AG04449 (cell line): Measurements from ENCODE around the gene SLX4IP.

ENCODE experiments used
- CTCF ChIA-PET: fragments of 350-600 bp; formaldehyde crosslinking; extraction: SDS; loops from one replicate; lab custom pipeline; 2021; ENCODE audit warnings: antibody characterized with exemption; lab: Yijun Ruan, JAX
- POLR2A ChIA-PET: fragments of 400-600, 350-600 bp; formaldehyde crosslinking; extraction: SDS; loops from one replicate; lab custom pipeline; 2020; ENCODE audit warnings: antibody characterized with exemption, inconsistent platforms; lab: Yijun Ruan, JAX
- DNase-seq: peaks from one replicate; pipeline ENCODE4 v3.0.0-alpha.2; 2010; ENCODE audit warnings: low read depth, low spot score
- H3K4me3 ChIP-seq: 2 replicates; pipeline ENCODE4 v1.5.1; 2011; ENCODE audit warnings: low read depth, mild to moderate bottlenecking, control low read depth, low read length
- TF ChIP-seq, protein P1 (sequence below): IDR thresholded peaks from one replicate; pipeline ENCODE4 v1.5.1; 2011; ENCODE audit warnings: mild to moderate bottlenecking, moderate library complexity, low read length, control low read depth, inconsistent platforms; ENCODE audit not compliant: insufficient read depth; ENCODE audit errors: missing control alignments

The SLX4IP gene

DNA sequence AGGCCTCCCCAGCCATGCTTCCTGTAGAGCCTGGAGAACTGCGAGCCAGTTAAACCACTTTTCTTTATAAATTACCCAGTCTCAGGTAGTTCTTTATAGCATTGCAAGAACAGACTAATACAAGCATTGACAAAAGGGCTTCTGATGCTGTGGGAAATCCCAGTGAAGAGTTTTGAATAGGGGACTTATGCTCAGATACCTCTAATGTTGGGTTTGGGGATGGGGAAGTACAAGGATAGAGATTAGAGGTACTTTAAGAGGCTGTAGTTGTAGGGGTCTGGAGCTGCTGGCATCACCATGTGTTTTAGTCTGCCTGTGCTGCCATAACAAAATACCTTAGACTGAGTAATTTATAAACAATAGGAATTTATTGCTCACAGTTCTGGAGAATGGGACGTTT is 8.8 kb downstream of the SLX4IP start:
- ChIA-PET CTCF (interaction anchor here (1.0 kb wide), 1 partner anchor 17 kb away, joined by 3 read pairs; no protein-coding TSS in a partner anchor), POLR2A (no interaction called here)
- no peak overlapping the region for H3K4me3 ChIP-seq
- no peak for DNase-seq
- TF ChIP-seq, protein P1, sequence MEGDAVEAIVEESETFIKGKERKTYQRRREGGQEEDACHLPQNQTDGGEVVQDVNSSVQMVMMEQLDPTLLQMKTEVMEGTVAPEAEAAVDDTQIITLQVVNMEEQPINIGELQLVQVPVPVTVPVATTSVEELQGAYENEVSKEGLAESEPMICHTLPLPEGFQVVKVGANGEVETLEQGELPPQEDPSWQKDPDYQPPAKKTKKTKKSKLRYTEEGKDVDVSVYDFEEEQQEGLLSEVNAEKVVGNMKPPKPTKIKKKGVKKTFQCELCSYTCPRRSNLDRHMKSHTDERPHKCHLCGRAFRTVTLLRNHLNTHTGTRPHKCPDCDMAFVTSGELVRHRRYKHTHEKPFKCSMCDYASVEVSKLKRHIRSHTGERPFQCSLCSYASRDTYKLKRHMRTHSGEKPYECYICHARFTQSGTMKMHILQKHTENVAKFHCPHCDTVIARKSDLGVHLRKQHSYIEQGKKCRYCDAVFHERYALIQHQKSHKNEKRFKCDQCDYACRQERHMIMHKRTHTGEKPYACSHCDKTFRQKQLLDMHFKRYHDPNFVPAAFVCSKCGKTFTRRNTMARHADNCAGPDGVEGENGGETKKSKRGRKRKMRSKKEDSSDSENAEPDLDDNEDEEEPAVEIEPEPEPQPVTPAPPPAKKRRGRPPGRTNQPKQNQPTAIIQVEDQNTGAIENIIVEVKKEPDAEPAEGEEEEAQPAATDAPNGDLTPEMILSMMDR = no peak

GRCh38 chr20:10445758-10446157 is 10.7 kb downstream of the SLX4IP start:
- TF ChIP-seq, protein P1 = no peak
- no peak overlapping the region for H3K4me3 ChIP-seq
- DNase-seq = no peak
- CTCF ChIA-PET = no interaction called here
- POLR2A ChIA-PET = no interaction called here

DNA sequence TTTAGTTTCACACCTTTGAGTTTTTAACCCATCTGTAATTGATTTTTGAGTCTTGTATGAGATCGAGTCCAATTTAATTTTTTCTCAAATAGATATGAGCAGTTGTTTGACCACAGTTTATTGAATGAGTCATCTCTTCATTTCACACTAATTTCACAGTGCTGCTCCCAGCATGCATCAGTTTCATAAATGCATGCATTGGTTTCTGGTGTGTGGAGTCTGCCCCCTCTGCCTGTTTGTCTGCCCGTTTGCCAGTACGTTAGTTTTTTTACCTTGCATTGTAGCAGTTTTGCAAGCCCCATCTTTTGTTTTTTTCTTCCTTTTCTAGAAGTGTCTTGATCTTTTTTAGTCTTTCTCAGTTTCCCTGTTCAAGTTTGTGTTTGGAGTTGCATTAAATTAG is 11.9 kb downstream of the SLX4IP start:
- DNase-seq = peak; percentile 31
- CTCF ChIA-PET = no interaction called here
- POLR2A ChIA-PET = no interaction called here
- TF ChIP-seq, protein P1 = no peak
- H3K4me3 ChIP-seq = no peak overlapping the region

DNA sequence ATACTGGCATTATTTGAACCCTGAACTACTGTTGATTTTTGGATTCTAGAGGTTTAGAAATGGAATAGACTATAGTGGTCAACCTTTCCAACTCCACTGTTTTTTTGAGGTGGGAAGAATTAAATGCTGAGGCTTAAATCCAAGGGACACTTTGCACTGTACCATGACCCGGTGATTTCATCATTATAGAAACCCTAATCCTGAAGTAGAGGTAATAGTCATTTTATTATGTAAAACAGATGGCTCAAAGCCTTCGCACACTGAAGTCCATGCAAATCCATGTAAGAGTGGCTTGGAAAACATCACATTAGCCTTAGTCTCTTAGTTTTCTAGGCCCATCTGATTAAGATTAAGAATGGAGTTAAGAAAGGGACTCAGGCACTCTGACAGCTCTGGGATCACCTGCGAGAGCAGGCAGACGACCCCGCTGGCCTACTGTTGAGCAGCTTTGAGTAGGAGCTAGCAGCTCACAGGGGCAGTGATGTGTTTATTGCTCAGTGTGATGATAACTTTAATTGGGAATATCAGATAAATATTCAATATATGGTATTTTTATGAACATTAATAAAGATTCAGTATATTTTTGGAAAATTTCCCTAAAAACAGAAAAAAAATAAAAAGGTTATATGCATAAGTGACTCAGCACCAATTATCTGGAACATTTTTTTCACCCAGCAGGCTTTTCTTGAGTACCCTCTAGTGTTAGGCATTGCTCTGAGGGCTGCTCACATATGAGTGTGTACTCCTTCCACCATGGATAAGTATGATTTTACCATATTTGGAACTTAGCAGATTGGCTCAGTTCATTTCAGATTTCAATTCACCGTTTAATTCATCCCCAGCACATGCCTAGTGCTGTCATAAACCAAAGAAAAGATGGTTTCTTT is 13.4 kb downstream of the SLX4IP start:
- no peak for DNase-seq
- ChIA-PET CTCF (interaction anchor here (0.7 to 0.9 kb wide), 2 partner anchors 22 to 1104 kb away, joined by 3 to 4 read pairs; no protein-coding TSS in a partner anchor), POLR2A (no interaction called here)
- TF ChIP-seq, protein P1 = no peak
- no peak overlapping the region for H3K4me3 ChIP-seq

GRCh38 chr20:10449270-10449669 is 14.2 kb downstream of the SLX4IP start:
- no peak for DNase-seq
- no peak overlapping the region for H3K4me3 ChIP-seq
- CTCF ChIA-PET = interaction anchor here (0.9 kb wide), 1 partner anchor 1103 kb away, joined by 3 read pairs; no protein-coding TSS in a partner anchor
- TF ChIP-seq, protein P1 = no peak
- POLR2A ChIA-PET = no interaction called here

- POLR2A ChIA-PET = no interaction called here
- H3K4me3 ChIP-seq = no peak overlapping the region
- no peak for DNase-seq
- TF ChIP-seq, protein P1 = no peak
- CTCF ChIA-PET = interaction anchor here (0.9 to 1.2 kb wide), 2 partner anchors 14 to 83 kb away, joined by 3 read pairs; no protein-coding TSS in a partner anchor
Measured at GRCh38 chr20:10453241-10453640, 18.1 kb downstream of the SLX4IP start.
